Measurements from ENCODE around the gene WBP2NL.
A peak's percentile ranks its signal among the peaks of the same experiment; 100 is the strongest.

The WBP2NL gene

DNA sequence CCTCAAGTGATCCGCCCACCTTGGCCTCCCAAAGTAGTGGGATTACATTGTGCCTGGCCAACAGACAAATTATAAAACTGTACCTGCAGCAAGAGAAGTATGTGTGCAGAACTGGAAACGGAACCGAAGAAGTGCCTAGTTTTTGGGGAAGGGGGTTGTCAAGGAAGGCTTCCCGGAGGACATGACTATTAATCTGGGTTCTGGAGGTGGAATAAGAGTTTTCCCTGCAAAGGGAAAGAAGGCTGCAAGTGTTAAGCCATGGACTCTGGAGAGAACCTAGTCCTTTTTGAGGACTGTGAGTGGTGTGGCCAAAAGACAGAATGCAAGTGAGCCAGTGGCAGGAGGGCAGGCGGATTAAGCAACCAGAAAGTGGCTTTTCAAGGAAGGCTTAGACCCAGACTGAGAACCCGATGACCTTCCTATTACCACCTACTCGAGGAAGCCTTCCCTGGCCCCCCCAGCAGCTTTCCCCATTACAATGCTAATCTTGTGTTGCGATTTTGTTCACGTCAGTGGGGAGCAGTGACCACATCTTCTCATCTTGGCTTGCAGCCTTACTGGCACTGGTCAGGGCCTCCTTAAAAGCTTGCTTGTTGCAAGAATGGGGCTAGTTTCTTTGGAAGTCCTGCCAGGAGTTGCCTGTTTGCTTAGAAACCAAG is 35.0 kb upstream of the WBP2NL start:
- no peak for DNase-seq (ENCODE audit: insufficient read length, low spot score)
- FAIRE-seq, result no peak
- TF ChIP-seq, protein P1, sequence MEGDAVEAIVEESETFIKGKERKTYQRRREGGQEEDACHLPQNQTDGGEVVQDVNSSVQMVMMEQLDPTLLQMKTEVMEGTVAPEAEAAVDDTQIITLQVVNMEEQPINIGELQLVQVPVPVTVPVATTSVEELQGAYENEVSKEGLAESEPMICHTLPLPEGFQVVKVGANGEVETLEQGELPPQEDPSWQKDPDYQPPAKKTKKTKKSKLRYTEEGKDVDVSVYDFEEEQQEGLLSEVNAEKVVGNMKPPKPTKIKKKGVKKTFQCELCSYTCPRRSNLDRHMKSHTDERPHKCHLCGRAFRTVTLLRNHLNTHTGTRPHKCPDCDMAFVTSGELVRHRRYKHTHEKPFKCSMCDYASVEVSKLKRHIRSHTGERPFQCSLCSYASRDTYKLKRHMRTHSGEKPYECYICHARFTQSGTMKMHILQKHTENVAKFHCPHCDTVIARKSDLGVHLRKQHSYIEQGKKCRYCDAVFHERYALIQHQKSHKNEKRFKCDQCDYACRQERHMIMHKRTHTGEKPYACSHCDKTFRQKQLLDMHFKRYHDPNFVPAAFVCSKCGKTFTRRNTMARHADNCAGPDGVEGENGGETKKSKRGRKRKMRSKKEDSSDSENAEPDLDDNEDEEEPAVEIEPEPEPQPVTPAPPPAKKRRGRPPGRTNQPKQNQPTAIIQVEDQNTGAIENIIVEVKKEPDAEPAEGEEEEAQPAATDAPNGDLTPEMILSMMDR (IDR thresholded peaks at IDR 0.05; ENCODE audit: insufficient read depth, missing control alignments), result no peak

DNA sequence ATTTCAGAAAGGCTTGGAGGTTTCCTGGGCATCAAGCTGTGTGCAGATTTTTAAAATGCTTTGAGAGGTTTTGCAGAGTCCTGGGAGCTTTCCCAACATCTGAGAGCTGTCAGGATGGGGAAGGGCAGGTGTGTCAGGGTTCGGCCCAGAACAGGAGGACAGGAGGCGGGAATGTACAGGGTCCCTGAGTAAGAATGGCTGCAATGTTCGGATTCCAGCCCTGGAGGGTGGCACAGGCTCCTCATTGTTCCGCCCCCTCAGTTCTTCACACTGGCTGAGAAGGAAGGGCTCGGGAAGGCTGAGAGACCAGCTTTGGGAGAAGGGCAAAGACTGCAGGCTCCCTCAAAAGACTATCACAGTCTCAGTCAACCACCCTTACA is 34.5 kb upstream of the WBP2NL start:
- FAIRE-seq, result no peak
- DNase-seq (ENCODE audit: insufficient read length, low spot score), result no peak
- TF ChIP-seq, protein P1 (IDR thresholded peaks at IDR 0.05; ENCODE audit: insufficient read depth, missing control alignments), result no peak

DNA sequence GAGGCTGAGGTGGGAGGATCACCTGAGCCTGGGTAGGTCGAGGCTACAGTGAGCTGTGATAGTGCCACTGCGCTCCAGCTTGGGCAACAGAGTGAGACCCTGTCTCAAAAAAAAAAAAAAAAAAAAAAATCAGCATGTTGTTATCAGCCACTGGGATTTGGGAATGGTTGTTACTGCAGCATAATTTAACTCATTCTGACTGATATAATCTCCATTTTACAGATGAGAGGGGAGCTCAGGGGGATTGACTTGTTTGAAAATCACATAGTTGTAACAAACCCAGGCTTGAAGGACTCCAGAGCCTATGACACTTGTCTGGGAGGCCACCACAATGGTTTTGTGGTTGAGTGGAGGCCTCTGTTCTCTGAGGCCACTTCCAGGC is 32.4 kb upstream of the WBP2NL start:
- FAIRE-seq, result no peak
- TF ChIP-seq, protein P1 (IDR thresholded peaks at IDR 0.05; ENCODE audit: insufficient read depth, missing control alignments), result no peak

DNA sequence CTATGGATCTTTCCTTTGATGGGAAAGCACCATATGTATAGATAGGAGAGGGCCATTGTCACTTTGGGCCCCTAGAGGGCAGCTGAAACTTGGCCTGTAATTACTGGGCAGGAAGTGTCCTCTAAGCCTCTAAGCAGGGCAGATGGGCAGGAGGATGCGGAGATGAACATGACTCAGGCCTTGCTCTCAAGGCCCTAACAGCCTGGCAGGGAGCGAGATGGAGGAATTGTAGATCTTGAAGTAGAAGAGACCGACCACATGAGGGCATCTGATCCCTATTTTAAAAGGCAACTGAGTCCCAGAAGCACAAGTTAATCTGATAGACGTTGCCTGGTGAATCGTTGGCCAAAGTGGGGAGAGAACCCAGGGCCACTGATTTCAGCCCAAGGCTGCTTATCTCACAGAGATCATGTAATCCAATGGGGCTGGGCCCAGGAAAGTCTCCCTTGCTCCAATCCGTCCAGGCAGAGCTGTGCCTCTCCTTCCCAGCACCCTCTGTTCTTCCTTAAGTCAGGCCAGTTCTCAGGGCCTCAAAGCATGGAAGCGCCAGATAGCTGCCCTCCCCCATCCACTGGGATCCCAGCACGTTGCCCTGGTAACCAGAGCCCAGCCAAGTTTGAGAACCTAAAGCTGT is 31.9 kb upstream of the WBP2NL start:
- FAIRE-seq, result no peak
- DNase-seq (ENCODE audit: insufficient read length, low spot score), result no peak
- TF ChIP-seq, protein P1 (IDR thresholded peaks at IDR 0.05; ENCODE audit: insufficient read depth, missing control alignments), result peak; percentile 41

More for the DNA sequence above, 32.4 kb upstream of the WBP2NL start:
- DNase-seq (ENCODE audit: insufficient read length, low spot score), result no peak

DNA sequence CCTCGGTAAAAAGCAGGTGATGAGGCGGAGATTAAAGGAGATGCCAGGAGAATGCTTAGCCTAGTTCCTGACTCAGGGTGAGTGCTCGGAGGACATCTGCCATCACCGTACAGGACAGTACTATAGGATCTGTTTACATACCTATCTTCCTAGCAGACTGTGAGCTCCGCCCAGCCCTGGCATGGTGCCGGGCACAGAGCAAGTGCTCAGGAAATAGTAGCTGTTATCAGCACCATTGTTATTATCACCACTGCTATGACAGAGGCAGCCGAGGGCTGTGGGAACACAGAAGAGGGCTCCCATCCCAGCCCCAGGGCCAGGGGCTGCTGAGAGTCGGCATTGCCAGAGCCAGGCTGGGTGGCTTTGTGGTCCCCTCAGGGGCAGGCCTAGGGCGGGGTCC is 30.0 kb upstream of the WBP2NL start:
- no peak for FAIRE-seq
- TF ChIP-seq, protein P1 (IDR thresholded peaks at IDR 0.05; ENCODE audit: insufficient read depth, missing control alignments), result no peak
- no peak for DNase-seq (ENCODE audit: insufficient read length, low spot score)

DNA sequence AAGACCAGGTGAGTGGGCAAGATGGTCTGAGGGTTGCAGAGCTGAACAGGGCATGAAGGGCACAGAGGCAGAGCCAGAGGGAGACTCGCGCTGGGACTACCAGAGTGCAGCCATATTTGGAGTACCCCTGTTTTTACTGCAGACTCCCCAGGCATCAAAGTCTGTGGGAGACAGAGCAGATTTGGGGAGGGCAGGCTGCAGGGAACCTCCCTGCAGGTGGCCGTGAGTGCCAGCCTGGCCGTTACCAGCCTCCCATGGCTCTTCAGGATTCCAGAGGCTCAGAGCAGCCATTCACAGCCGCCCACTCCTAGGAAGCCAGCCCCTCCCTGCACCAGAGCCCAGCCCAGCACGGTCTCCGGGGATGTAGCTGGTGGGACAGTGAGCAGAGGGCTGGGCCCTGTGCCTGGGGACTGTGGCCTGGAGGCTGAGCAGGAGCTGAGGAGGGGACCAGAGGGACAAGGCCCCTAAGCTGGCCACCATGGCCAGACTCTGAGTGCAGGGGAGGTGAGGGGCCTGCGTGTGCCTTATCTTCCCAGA is 29.4 kb upstream of the WBP2NL start, which contains the start of gene SEPTIN3:
Gene SEPTIN3, plus strand, starts transcription at position 334 of the 537 bp plus-strand sequence. CDS start 2,050 bp downstream, outside the sequence.
- TF ChIP-seq, protein P1 (IDR thresholded peaks at IDR 0.05; ENCODE audit: insufficient read depth, missing control alignments), result no peak
- DNase-seq (ENCODE audit: insufficient read length, low spot score) (no peak), FAIRE-seq (no peak)

DNA sequence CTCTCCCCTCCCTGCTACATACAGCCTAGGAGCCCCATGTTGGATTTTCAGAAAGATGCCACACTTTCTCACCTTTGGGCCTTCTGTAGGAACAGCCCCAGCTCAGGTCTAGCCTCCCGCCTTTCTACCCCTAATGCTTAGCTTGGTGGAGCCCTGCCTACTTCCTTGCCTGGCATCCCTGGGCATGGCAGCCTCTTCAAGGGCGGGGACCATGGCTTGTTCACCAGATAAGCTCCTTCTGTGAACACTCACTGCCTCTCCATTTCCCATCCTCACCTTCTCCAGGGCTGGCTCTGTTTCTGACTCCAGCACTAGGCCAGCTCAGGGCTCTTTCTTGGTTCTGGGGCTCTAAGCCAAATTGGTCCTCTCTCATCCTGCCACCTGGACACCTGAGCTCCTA is 28.0 kb upstream of the WBP2NL start:
- TF ChIP-seq, protein P1 (IDR thresholded peaks at IDR 0.05; ENCODE audit: insufficient read depth, missing control alignments), result no peak
- FAIRE-seq (no peak), DNase-seq (ENCODE audit: insufficient read length, low spot score) (no peak)

Measured in D721Med (cell line).